ENCODE data around the gene TMEM108.

The TMEM108 gene

GRCh38 chr3:133376810-133377209 is 338.6 kb downstream of the TMEM108 start:
- no peak for DNase-seq (ENCODE audit: extremely low read depth in 1 of 2, low read depth in 1 of 2)

- no peak for DNase-seq (ENCODE audit: extremely low read depth in 1 of 2, low read depth in 1 of 2)
Observed at GRCh38 chr3:133377396-133377795, 339.2 kb downstream of the TMEM108 start.

GRCh38 chr3:133379926-133380325 is 341.7 kb downstream of the TMEM108 start:
- DNase-seq (ENCODE audit: extremely low read depth in 1 of 2, low read depth in 1 of 2) = no peak

- no peak for DNase-seq (ENCODE audit: extremely low read depth in 1 of 2, low read depth in 1 of 2)
Observed at GRCh38 chr3:133380481-133381225, 342.5 kb downstream of the TMEM108 start.

GRCh38 chr3:133381346-133382109 is 343.3 kb downstream of the TMEM108 start:
- no peak for DNase-seq (ENCODE audit: extremely low read depth in 1 of 2, low read depth in 1 of 2)

GRCh38 chr3:133383175-133383574 is 345.0 kb downstream of the TMEM108 start:
- DNase-seq (ENCODE audit: extremely low read depth in 1 of 2, low read depth in 1 of 2) = no peak

GRCh38 chr3:133383741-133384140 is 345.6 kb downstream of the TMEM108 start:
- no peak for DNase-seq (ENCODE audit: extremely low read depth in 1 of 2, low read depth in 1 of 2)

GRCh38 chr3:133384331-133385027 is 346.3 kb downstream of the TMEM108 start:
- DNase-seq (ENCODE audit: extremely low read depth in 1 of 2, low read depth in 1 of 2) = no peak

GRCh38 chr3:133386876-133387275 is 348.7 kb downstream of the TMEM108 start:
- DNase-seq (ENCODE audit: extremely low read depth in 1 of 2, low read depth in 1 of 2) = no peak

- no peak for DNase-seq (ENCODE audit: extremely low read depth in 1 of 2, low read depth in 1 of 2)
Observed at GRCh38 chr3:133387341-133387740, 349.1 kb downstream of the TMEM108 start.

GRCh38 chr3:133388696-133389395 is 350.7 kb downstream of the TMEM108 start:
- no peak for DNase-seq (ENCODE audit: extremely low read depth in 1 of 2, low read depth in 1 of 2)

GRCh38 chr3:133390715-133391114 is 352.5 kb downstream of the TMEM108 start:
- no peak for DNase-seq (ENCODE audit: extremely low read depth in 1 of 2, low read depth in 1 of 2)

GRCh38 chr3:133393204-133393603 is 355.0 kb downstream of the TMEM108 start:
- no peak for DNase-seq (ENCODE audit: extremely low read depth in 1 of 2, low read depth in 1 of 2)

GRCh38 chr3:133393691-133394474 is 355.7 kb downstream of the TMEM108 start:
- DNase-seq (ENCODE audit: extremely low read depth in 1 of 2, low read depth in 1 of 2) = no peak

- DNase-seq (ENCODE audit: extremely low read depth in 1 of 2, low read depth in 1 of 2) = no peak
Observed at GRCh38 chr3:133394561-133395311, 356.5 kb downstream of the TMEM108 start.

- no peak for DNase-seq (ENCODE audit: extremely low read depth in 1 of 2, low read depth in 1 of 2)
Observed at GRCh38 chr3:133396906-133397305, 358.7 kb downstream of the TMEM108 start.

- no peak for DNase-seq (ENCODE audit: extremely low read depth in 1 of 2, low read depth in 1 of 2)
Observed at GRCh38 chr3:133400006-133400515, 361.9 kb downstream of the TMEM108 start, which contains the start of gene BFSP2. TSS of gene BFSP2 (plus strand) at chr3:133400056. CDS start at chr3:133400084, 28 bp downstream.

GRCh38 chr3:133401374-133402135 is 363.4 kb downstream of the TMEM108 start:
- no peak for DNase-seq (ENCODE audit: extremely low read depth in 1 of 2, low read depth in 1 of 2)

All from stimulated activated CD8-positive, alpha-beta memory T cell treated with anti-CD3 and anti-CD28 coated beads, Interleukin-7, amount 100 ng/mL, for 48 hours (primary cell).